Fibroblast of the conjunctiva (primary cell): ENCODE measurements around the gene SMIM45.
A peak's percentile ranks its signal among the peaks of the same experiment; 100 is the strongest.
"Not testable (repeated sequence)": the region's sequence is repeated elsewhere in the genome, so short reads cannot be mapped to it uniquely, and the experiment has no call there.

Experiments
- DNase-seq: peaks from one replicate; pipeline ENCODE4 v3.0.0-alpha.2; 2010; ENCODE audit warnings: low read depth

SMIM45 gene

GRCh38 chr22:41934284-41935014, 17.5 kb upstream of the SMIM45 start:
- DNase-seq = no peak

GRCh38 chr22:41935015-41935351, 17.0 kb upstream of the SMIM45 start:
- no peak for DNase-seq

- DNase-seq = no peak
Measured at GRCh38 chr22:41935509-41935908, 16.4 kb upstream of the SMIM45 start.

- no peak for DNase-seq
Measured at GRCh38 chr22:41936894-41937169, 15.1 kb upstream of the SMIM45 start.

- no peak for DNase-seq
Measured at GRCh38 chr22:41939981-41940831, 11.7 kb upstream of the SMIM45 start.

- DNase-seq = peak; percentile 86
Measured at GRCh38 chr22:41940832-41941765, 10.9 kb upstream of the SMIM45 start.

GRCh38 chr22:41943661-41944209, 8.2 kb upstream of the SMIM45 start:
- DNase-seq = no peak

- DNase-seq = peak; percentile 85
Measured at GRCh38 chr22:41946629-41947423, 5.1 kb upstream of the SMIM45 start, which contains the start of gene CENPM. Gene CENPM (minus strand): TSS chr22:41947152. CDS start chr22:41947076, 76 bp downstream.

- DNase-seq = no peak
Measured at GRCh38 chr22:41947424-41948080, 4.4 kb upstream of the SMIM45 start.

GRCh38 chr22:41948142-41948541, 3.8 kb upstream of the SMIM45 start:
- no peak for DNase-seq

- DNase-seq = not testable (repeated sequence)
Measured at GRCh38 chr22:41948928-41949296, 3.0 kb upstream of the SMIM45 start.

GRCh38 chr22:41949297-41949965, 2.5 kb upstream of the SMIM45 start:
- no peak for DNase-seq

- DNase-seq = no peak
Measured at GRCh38 chr22:41952713-41953112, 763 bp downstream of the SMIM45 start.

- DNase-seq = no peak
Measured at GRCh38 chr22:41957941-41958556, 6.1 kb downstream of the SMIM45 start.

- no peak for DNase-seq
Measured at GRCh38 chr22:41963453-41964111, 11.6 kb downstream of the SMIM45 start.

- DNase-seq = no peak
Measured at GRCh38 chr22:41964112-41964491, 12.2 kb downstream of the SMIM45 start.

- no peak for DNase-seq
Measured at GRCh38 chr22:41966225-41966606, 14.3 kb downstream of the SMIM45 start.

GRCh38 chr22:41966607-41967240, 14.8 kb downstream of the SMIM45 start:
- peak; percentile 82 for DNase-seq

- DNase-seq = no peak
Measured at GRCh38 chr22:41968601-41969000, 16.7 kb downstream of the SMIM45 start.
